ENCODE data around the gene DGKB.

Gene DGKB

DNA sequence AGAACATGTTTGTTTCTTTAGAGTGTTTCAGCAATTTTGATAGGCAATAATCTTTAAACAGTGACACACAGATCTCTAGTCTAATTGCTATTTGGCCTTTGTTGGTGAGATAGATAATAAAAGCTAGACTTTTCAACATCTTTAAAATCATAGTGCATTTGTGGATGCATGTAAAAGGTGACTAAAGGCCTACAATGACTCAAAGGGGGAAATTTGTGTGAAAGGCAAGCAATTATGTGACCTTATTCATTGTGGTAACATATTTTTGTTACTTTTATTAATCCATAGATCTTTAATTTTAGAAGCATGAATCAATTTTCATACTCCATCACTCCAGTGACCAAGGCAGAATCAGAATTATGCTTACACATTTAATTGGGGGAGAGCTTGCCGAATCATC, 299.7 kb downstream of the DGKB start:
- ATAC-seq: no peak
- no peak for TF ChIP-seq CSRNP3 (CRISPR knock-in tag; IDR thresholded peaks at IDR 0.05)
- no peak for TF ChIP-seq ISL1 (CRISPR knock-in tag; IDR thresholded peaks at IDR 0.05)
- no peak for TF ChIP-seq ARNTL (CRISPR knock-in tag; IDR thresholded peaks at IDR 0.05; ENCODE audit: borderline replicate concordance, low read depth)

GRCh38 chr7:14600766-14601367, 301.7 kb downstream of the DGKB start:
- TF ChIP-seq OSR1 (CRISPR knock-in tag; IDR thresholded peaks at IDR 0.05) (no peak), SNAI2 (CRISPR knock-in tag; IDR thresholded peaks at IDR 0.05) (no peak), CSDC2 (CRISPR knock-in tag; IDR thresholded peaks at IDR 0.05) (no peak), ESRRG (CRISPR knock-in tag; IDR thresholded peaks at IDR 0.05) (no peak), ARNTL (CRISPR knock-in tag; IDR thresholded peaks at IDR 0.05; ENCODE audit: borderline replicate concordance, low read depth) (no peak), RARB (CRISPR knock-in tag; IDR thresholded peaks at IDR 0.05) (no peak), CSRNP3 (CRISPR knock-in tag; IDR thresholded peaks at IDR 0.05) (no peak), TCF4 (CRISPR knock-in tag; IDR thresholded peaks at IDR 0.05; ENCODE audit: borderline replicate concordance) (no peak), BACH2 (CRISPR knock-in tag; IDR thresholded peaks at IDR 0.05; ENCODE audit: borderline replicate concordance) (no peak), TOX (CRISPR knock-in tag; IDR thresholded peaks at IDR 0.05; ENCODE audit: borderline replicate concordance) (no peak), ZFP30 (CRISPR knock-in tag; IDR thresholded peaks at IDR 0.05) (no peak), PPARA (CRISPR knock-in tag; IDR thresholded peaks at IDR 0.05; ENCODE audit: borderline replicate concordance) (no peak), ISL1 (CRISPR knock-in tag; IDR thresholded peaks at IDR 0.05) (no peak), POU6F1 (CRISPR knock-in tag; IDR thresholded peaks at IDR 0.05; ENCODE audit: borderline replicate concordance, low read depth) (no peak), ZNF8 (CRISPR knock-in tag; IDR thresholded peaks at IDR 0.05) (no peak), ZNF565 (CRISPR knock-in tag; conservative IDR thresholded peaks at IDR 0.05; ENCODE audit: low read depth) (no peak)
- TF ChIP-seq, protein P1, sequence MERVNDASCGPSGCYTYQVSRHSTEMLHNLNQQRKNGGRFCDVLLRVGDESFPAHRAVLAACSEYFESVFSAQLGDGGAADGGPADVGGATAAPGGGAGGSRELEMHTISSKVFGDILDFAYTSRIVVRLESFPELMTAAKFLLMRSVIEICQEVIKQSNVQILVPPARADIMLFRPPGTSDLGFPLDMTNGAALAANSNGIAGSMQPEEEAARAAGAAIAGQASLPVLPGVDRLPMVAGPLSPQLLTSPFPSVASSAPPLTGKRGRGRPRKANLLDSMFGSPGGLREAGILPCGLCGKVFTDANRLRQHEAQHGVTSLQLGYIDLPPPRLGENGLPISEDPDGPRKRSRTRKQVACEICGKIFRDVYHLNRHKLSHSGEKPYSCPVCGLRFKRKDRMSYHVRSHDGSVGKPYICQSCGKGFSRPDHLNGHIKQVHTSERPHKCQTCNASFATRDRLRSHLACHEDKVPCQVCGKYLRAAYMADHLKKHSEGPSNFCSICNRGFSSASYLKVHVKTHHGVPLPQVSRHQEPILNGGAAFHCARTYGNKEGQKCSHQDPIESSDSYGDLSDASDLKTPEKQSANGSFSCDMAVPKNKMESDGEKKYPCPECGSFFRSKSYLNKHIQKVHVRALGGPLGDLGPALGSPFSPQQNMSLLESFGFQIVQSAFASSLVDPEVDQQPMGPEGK (CRISPR knock-in tag; IDR thresholded peaks at IDR 0.05; ENCODE audit: borderline replicate concordance): no peak
- TF ChIP-seq, protein P2, sequence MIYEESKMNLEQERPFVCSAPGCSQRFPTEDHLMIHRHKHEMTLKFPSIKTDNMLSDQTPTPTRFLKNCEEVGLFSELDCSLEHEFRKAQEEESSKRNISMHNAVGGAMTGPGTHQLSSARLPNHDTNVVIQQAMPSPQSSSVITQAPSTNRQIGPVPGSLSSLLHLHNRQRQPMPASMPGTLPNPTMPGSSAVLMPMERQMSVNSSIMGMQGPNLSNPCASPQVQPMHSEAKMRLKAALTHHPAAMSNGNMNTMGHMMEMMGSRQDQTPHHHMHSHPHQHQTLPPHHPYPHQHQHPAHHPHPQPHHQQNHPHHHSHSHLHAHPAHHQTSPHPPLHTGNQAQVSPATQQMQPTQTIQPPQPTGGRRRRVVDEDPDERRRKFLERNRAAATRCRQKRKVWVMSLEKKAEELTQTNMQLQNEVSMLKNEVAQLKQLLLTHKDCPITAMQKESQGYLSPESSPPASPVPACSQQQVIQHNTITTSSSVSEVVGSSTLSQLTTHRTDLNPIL (CRISPR knock-in tag; IDR thresholded peaks at IDR 0.05; ENCODE audit: low read depth): no peak
- no peak for ATAC-seq

DNA sequence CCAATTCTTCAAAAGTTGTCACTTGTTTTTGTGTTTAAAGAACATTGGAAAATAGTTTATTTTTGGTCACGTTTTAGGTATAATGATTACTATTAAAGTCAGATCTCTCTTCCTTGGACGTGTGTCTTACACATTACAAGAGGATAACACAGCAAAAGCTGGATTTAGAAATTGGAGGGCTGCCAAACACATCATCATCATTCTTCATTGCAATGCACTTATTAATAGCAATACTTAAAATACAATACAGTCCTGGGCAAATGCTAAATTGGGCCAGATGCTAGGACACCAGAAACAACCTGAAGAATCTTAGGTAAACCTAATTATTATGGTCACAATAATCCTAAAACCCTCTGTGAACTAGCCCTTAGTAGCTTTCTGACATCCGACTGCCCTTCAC, 303.6 kb downstream of the DGKB start:
- TF ChIP-seq ZFP30 (CRISPR knock-in tag; IDR thresholded peaks at IDR 0.05): no peak
- no peak for TF ChIP-seq ZNF565 (CRISPR knock-in tag; conservative IDR thresholded peaks at IDR 0.05; ENCODE audit: low read depth)
- no peak; the same call in 2 of the 3 replicates for ATAC-seq

DNA sequence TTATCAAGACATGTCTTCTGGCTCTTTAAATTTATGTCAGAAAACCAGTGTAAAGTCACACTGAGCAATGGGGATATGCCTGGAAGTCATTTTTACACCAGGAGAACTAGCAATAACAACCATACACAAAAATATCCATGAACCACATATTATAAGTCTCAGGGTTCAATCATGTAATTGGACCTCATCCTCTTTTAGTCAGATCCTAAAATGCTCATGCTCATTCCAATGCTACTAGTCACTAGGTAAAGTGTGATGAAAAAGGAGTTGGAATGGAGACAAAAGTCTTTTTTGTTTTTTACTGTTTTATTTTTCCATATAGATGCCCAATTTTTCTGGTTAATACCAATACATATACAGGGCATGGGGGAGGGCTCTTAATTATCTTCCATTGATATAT, 306.1 kb downstream of the DGKB start:
- peak; percentile 50; the same call in 2 of the 3 replicates for ATAC-seq
- TF ChIP-seq TSHZ2 (CRISPR knock-in tag; IDR thresholded peaks at IDR 0.05) (no peak), ESRRG (CRISPR knock-in tag; IDR thresholded peaks at IDR 0.05) (no peak), GLIS3 (CRISPR knock-in tag; IDR thresholded peaks at IDR 0.05) (no peak), ZC3H10 (CRISPR knock-in tag; IDR thresholded peaks at IDR 0.05) (no peak), PPARA (CRISPR knock-in tag; IDR thresholded peaks at IDR 0.05; ENCODE audit: borderline replicate concordance) (no peak), CSDC2 (CRISPR knock-in tag; IDR thresholded peaks at IDR 0.05) (no peak), ZNF565 (CRISPR knock-in tag; conservative IDR thresholded peaks at IDR 0.05; ENCODE audit: low read depth) (no peak), ZNF70 (CRISPR knock-in tag; IDR thresholded peaks at IDR 0.05) (no peak), TOX (CRISPR knock-in tag; IDR thresholded peaks at IDR 0.05; ENCODE audit: borderline replicate concordance) (no peak), ZFP3 (CRISPR knock-in tag; IDR thresholded peaks at IDR 0.05) (no peak)
- TF ChIP-seq, protein P2 (CRISPR knock-in tag; IDR thresholded peaks at IDR 0.05; ENCODE audit: low read depth): no peak

Data from SK-N-SH treated with all-trans-retinoic acid at 6 μM for 48 hours (cell line).